Thyroid gland (tissue), 4 donors: ENCODE data around the gene HNRNPM.

Experiments
- POLR2A ChIP-seq, 2 donors: fragments of 450-650 bp; IDR thresholded peaks; one replicate each; pipeline ENCODE4 v1.6.1; 2017; ENCODE audit warnings: antibody characterized with exemption in 2 of 2, mild to moderate bottlenecking in 2 of 2, moderate library complexity in 1 of 2
- TF ChIP-seq, protein P1 (sequence below), 6 experiments: fragments of 200-600 bp in 3 of 6; fragments of 450-650 bp in 3 of 6; sonication (generic) in 3 of 6; IDR thresholded peaks; one replicate each; pipeline ENCODE4 v1.5.1; 2016 to 2019; ENCODE audit warnings: antibody characterized with exemption in 6 of 6, mild to moderate bottlenecking in 2 of 6, inconsistent platforms in 1 of 6, moderate library complexity in 1 of 6

DNA sequence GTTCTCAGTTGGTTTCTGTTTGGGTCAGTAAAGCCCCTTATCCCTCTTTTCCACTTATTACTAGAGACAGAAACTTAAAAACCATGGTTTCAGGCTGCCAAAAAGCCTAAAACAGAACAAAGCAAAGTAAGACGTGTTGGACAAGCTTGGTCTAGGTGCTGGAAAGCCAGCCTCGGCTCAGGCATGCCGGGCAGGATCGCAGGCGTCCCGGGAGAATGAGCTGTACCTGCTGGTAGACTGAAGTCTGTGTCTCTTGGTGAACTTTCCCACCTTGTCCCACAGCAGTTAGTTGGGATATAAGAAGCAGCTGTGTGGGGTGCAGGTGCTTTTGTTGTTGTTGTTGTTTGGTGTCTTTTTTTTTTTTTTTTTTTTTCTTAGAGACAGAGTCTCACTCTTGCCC is 36.8 kb downstream of the HNRNPM start:
- TF ChIP-seq POLR2A (IDR thresholded peaks at IDR 0.05), result no peak
- TF ChIP-seq, protein P1, sequence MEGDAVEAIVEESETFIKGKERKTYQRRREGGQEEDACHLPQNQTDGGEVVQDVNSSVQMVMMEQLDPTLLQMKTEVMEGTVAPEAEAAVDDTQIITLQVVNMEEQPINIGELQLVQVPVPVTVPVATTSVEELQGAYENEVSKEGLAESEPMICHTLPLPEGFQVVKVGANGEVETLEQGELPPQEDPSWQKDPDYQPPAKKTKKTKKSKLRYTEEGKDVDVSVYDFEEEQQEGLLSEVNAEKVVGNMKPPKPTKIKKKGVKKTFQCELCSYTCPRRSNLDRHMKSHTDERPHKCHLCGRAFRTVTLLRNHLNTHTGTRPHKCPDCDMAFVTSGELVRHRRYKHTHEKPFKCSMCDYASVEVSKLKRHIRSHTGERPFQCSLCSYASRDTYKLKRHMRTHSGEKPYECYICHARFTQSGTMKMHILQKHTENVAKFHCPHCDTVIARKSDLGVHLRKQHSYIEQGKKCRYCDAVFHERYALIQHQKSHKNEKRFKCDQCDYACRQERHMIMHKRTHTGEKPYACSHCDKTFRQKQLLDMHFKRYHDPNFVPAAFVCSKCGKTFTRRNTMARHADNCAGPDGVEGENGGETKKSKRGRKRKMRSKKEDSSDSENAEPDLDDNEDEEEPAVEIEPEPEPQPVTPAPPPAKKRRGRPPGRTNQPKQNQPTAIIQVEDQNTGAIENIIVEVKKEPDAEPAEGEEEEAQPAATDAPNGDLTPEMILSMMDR (IDR thresholded peaks at IDR 0.05), result no peak
